Natural killer cell (primary cell): ENCODE data around the gene NRROS. TPM values are rescaled to one million over a fixed set of nuclear protein-coding genes. Genes with fewer than 3 reads are reported as not detected.
A peak's percentile ranks its signal among the peaks of the same experiment; 100 is the strongest.

Experiments
- ATAC-seq, 3 donors: fragments of 150-1000 bp in 2 of 3; fragments of 200-7000 bp in 1 of 3; cut with Tn5 transposase; 1 replicate in 1 of 3; 2 replicates in 2 of 3; pipeline ENCODE4 v1.10.0; 2021; ENCODE audit warnings: mild to moderate bottlenecking in 2 of 3, moderate library complexity in 2 of 3
- DNase-seq, 2 donors: peaks; one replicate each; pipeline versions ENCODE4 v3.0.0 to v3.0.0-alpha.2; 2013 to 2021; ENCODE audit warnings: mixed read lengths in 1 of 2
- H3K27ac ChIP-seq: one replicate; pipeline ENCODE4 v1.5.1; 2013; ENCODE audit warnings: mild to moderate bottlenecking, low read length
- H3K27me3 ChIP-seq: one replicate; pipeline ENCODE4 v1.6.1; 2013; ENCODE audit warnings: low read length; ENCODE audit not compliant: control insufficient read depth, insufficient read depth
- H3K36me3 ChIP-seq: one replicate; pipeline ENCODE4 v1.6.1; 2013; ENCODE audit warnings: low read length; ENCODE audit not compliant: control insufficient read depth, insufficient read depth
- H3K4me1 ChIP-seq: one replicate; pipeline ENCODE4 v1.6.1; 2013; ENCODE audit warnings: low read length; ENCODE audit not compliant: control insufficient read depth, insufficient read depth
- H3K4me3 ChIP-seq: one replicate; pipeline ENCODE4 v1.5.1; 2013; ENCODE audit warnings: low read length
- H3K9me3 ChIP-seq: one replicate; pipeline ENCODE4 v1.6.1; 2013; ENCODE audit warnings: low read length; ENCODE audit not compliant: control insufficient read depth, insufficient read depth
- H3K27ac Mint-ChIP-seq, 2 donors: one replicate each; pipeline ENCODE4 v1.8.0; 2022; ENCODE audit warnings: mild to moderate bottlenecking in 2 of 2, mixed read lengths in 2 of 2, moderate library complexity in 1 of 2
- H3K27me3 Mint-ChIP-seq, 2 donors: one replicate each; pipeline ENCODE4 v1.8.0; 2022; ENCODE audit warnings: low read depth in 2 of 2, mixed read lengths in 2 of 2
- H3K36me3 Mint-ChIP-seq: one replicate; pipeline ENCODE4 v1.8.0; 2022; ENCODE audit warnings: mixed read lengths
- H3K4me1 Mint-ChIP-seq, 2 donors: one replicate each; pipeline ENCODE4 v1.8.0; 2022; ENCODE audit warnings: mixed read lengths in 2 of 2
- H3K4me3 Mint-ChIP-seq: one replicate; pipeline ENCODE4 v1.8.0; 2022; ENCODE audit warnings: mild to moderate bottlenecking, moderate library complexity, mixed read lengths
- H3K9me3 Mint-ChIP-seq, 2 donors: one replicate each; pipeline ENCODE4 v1.8.0; 2022; ENCODE audit warnings: mixed read lengths in 2 of 2
- WGBS: methylation state at CpG from one replicate; pipeline ENCODE4 v1.1.7; 2013; ENCODE audit warnings: missing lambda C conversion rate; ENCODE audit not compliant: insufficient coverage; 5-methylcytosine and 5-hydroxymethylcytosine counted together
- intact Hi-C: fragments of 100-400 bp; cut with micrococcal nuclease; formaldehyde crosslinking; loops from one replicate; pipeline ENCODE4 v1.14.2; 2022
- total RNA-seq, 4 donors: library from RNA; stranded (reverse); fragments of 120-200 nt in 1 of 4; gene quantifications; one replicate each; pipeline versions ENCODE4 v1.2.3 to v1.2.4, GENCODE V29; 2013 to 2022
- TF ChIP-seq, protein P1 (sequence below): fragments of 200-600 bp; IDR thresholded peaks from one replicate; pipeline ENCODE4 v1.8.0; 2022; ENCODE audit warnings: antibody characterized with exemption

NRROS gene
- total RNA-seq, 3 donors from 2014 or later (not counting 1 experiment from before 2014, with no cell fraction given) = 32.5 to 56.3 (median 56.2) TPM

DNA sequence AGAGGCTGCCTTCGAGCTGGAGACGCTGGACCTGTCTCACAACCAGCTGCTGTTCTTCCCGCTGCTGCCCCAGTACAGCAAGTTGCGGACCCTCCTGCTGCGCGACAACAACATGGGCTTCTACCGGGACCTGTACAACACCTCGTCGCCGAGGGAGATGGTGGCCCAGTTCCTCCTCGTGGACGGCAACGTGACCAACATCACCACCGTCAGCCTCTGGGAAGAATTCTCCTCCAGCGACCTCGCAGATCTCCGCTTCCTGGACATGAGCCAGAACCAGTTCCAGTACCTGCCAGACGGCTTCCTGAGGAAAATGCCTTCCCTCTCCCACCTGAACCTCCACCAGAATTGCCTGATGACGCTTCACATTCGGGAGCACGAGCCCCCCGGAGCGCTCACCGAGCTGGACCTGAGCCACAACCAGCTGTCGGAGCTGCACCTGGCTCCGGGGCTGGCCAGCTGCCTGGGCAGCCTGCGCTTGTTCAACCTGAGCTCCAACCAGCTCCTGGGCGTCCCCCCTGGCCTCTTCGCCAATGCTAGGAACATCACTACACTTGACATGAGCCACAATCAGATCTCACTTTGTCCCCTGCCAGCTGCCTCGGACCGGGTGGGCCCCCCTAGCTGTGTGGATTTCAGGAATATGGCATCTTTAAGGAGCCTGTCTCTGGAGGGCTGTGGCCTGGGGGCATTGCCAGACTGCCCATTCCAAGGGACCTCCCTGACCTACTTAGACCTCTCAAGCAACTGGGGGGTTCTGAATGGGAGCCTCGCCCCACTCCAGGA, 21.1 kb downstream of the NRROS start:
- Mint-ChIP-seq H3K27me3 (no peaks in the 10 kb centered on the region), H3K27ac (no peak overlapping the region), H3K9me3 (no peaks in the 10 kb centered on the region), H3K4me1 (peaks cover 10 to 11% of the 10 kb centered on the region in 2 donors), H3K4me3 (no peak overlapping the region), H3K36me3 (peaks cover 7% of the 10 kb centered on the region)
- intact Hi-C loops = no loop called here
- TF ChIP-seq, protein P1, sequence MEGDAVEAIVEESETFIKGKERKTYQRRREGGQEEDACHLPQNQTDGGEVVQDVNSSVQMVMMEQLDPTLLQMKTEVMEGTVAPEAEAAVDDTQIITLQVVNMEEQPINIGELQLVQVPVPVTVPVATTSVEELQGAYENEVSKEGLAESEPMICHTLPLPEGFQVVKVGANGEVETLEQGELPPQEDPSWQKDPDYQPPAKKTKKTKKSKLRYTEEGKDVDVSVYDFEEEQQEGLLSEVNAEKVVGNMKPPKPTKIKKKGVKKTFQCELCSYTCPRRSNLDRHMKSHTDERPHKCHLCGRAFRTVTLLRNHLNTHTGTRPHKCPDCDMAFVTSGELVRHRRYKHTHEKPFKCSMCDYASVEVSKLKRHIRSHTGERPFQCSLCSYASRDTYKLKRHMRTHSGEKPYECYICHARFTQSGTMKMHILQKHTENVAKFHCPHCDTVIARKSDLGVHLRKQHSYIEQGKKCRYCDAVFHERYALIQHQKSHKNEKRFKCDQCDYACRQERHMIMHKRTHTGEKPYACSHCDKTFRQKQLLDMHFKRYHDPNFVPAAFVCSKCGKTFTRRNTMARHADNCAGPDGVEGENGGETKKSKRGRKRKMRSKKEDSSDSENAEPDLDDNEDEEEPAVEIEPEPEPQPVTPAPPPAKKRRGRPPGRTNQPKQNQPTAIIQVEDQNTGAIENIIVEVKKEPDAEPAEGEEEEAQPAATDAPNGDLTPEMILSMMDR = no peak
- WGBS = 93% methylated on average over 32 of the region's 32 CpGs
- H3K4me1 ChIP-seq = peaks cover 11% of the 10 kb centered on the region
- H3K27ac ChIP-seq = no peak overlapping the region
- DNase-seq = no peak
- no peaks in the 10 kb centered on the region for H3K27me3 ChIP-seq
- no peak overlapping the region for H3K4me3 ChIP-seq
- H3K36me3 ChIP-seq = peaks cover 65% of the 10 kb centered on the region
- H3K9me3 ChIP-seq = no peaks in the 10 kb centered on the region
- no peak for ATAC-seq

DNA sequence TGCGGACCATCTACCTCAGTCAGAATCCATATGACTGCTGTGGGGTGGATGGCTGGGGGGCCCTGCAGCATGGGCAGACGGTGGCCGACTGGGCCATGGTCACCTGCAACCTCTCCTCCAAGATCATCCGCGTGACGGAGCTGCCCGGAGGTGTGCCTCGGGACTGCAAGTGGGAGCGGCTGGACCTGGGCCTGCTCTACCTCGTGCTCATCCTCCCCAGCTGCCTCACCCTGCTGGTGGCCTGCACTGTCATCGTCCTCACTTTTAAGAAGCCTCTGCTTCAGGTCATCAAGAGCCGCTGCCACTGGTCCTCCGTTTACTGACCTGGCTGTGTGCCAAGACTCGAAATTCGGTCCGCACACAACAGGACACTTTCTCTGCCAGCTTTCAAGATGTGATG, 21.9 kb downstream of the NRROS start:
- H3K4me3 Mint-ChIP-seq = no peak overlapping the region
- Histone ChIP-seq H3K27ac (no peak overlapping the region), H3K9me3 (no peaks in the 10 kb centered on the region), H3K27me3 (no peaks in the 10 kb centered on the region), H3K36me3 (peaks cover 57% of the 10 kb centered on the region), H3K4me3 (no peak overlapping the region), H3K4me1 (peaks cover 5% of the 10 kb centered on the region)
- peaks cover 7 to 17% of the 10 kb centered on the region in 2 donors for H3K4me1 Mint-ChIP-seq
- intact Hi-C loops = no loop called here
- TF ChIP-seq, protein P1 = no peak
- peaks cover 7% of the 10 kb centered on the region for H3K36me3 Mint-ChIP-seq
- no peak for DNase-seq
- ATAC-seq = no peak
- H3K27ac Mint-ChIP-seq = no peak overlapping the region
- H3K27me3 Mint-ChIP-seq = no peaks in the 10 kb centered on the region
- H3K9me3 Mint-ChIP-seq = no peaks in the 10 kb centered on the region
- WGBS = 93% methylated on average over 16 of the region's 16 CpGs

DNA sequence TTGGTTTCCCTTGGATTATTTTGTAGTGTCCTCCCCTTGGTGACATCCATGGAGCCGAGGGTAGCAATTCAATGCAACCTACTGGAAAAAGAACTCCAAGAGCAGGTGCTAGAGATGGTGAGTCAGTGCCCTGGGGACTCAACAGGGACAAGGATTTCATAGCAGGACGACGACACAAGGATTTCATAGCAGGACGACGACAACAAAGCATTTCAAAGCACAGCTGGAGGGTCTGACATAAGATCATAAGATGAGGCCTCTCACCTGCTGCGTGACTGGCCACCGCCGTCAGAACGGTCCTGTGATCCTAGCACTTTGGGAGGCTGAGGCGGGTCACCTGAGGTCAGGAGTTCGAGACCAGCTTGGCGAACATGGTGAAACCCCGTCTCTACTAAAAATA, 22.5 kb downstream of the NRROS start:
- DNase-seq = no peak
- no peak for ATAC-seq
- no peak overlapping the region for H3K4me3 Mint-ChIP-seq
- Histone ChIP-seq H3K4me1 (no peaks in the 10 kb centered on the region), H3K9me3 (no peaks in the 10 kb centered on the region), H3K27me3 (no peaks in the 10 kb centered on the region), H3K4me3 (no peak overlapping the region), H3K36me3 (peaks cover 51% of the 10 kb centered on the region), H3K27ac (no peak overlapping the region)
- peaks cover under 1 to 13% of the 10 kb centered on the region in 2 donors for H3K4me1 Mint-ChIP-seq
- TF ChIP-seq, protein P1 = no peak
- H3K27ac Mint-ChIP-seq = peak overlapping the region in 1 of 2 donors; percentile 36
- intact Hi-C loops = no loop called here
- WGBS = 94% methylated on average over 13 of the region's 13 CpGs
- H3K27me3 Mint-ChIP-seq = no peaks in the 10 kb centered on the region
- H3K36me3 Mint-ChIP-seq = peaks cover 7% of the 10 kb centered on the region
- no peaks in the 10 kb centered on the region for H3K9me3 Mint-ChIP-seq
